GM23338 (cell line): Measurements from ENCODE around the gene PTPRO.

ENCODE experiments used
- CREB1 ChIP-seq: fragments of 250-450 bp; sonication (Bioruptor Pico); IDR thresholded peaks from 2 replicates; pipeline ENCODE4 v1.5.0; 2020; ENCODE audit warnings: low read depth, mild to moderate bottlenecking, moderate library complexity
- EZH2 ChIP-seq: fragments of 200-600 bp; sonication (generic); IDR thresholded peaks from one replicate; pipeline ENCODE4 v1.8.0; 2017; ENCODE audit warnings: antibody characterized with exemption, mild to moderate bottlenecking, low read depth; ENCODE audit not compliant: unreplicated experiment
- EZH2phosphoT487 ChIP-seq: fragments of 200-600 bp; sonication (generic); IDR thresholded peaks from one replicate; pipeline ENCODE4 v1.8.1; 2018; ENCODE audit warnings: antibody characterized with exemption; ENCODE audit not compliant: unreplicated experiment
- JUNB ChIP-seq: IDR thresholded peaks from one replicate; pipeline ENCODE4 v1.6.1; 2016; ENCODE audit warnings: antibody characterized with exemption; ENCODE audit not compliant: unreplicated experiment
- POLR2AphosphoS5 ChIP-seq: IDR thresholded peaks from 2 replicates; pipeline ENCODE4 v1.6.1; 2016; ENCODE audit warnings: antibody characterized with exemption, low read depth
- STAT1 ChIP-seq: IDR thresholded peaks from one replicate; pipeline ENCODE4 v1.6.1; 2016; ENCODE audit warnings: antibody characterized with exemption; ENCODE audit not compliant: unreplicated experiment
- ZNF114 ChIP-seq: fragments of 250-450 bp; sonication (Bioruptor Pico); IDR thresholded peaks from 2 replicates; pipeline ENCODE4 v1.5.0; 2020; ENCODE audit warnings: mild to moderate bottlenecking, moderate library complexity
- ZNF331 ChIP-seq: fragments of 250-450 bp; sonication (Bioruptor Pico); IDR thresholded peaks from 2 replicates; pipeline ENCODE4 v1.5.0; 2020; ENCODE audit warnings: low read depth, mild to moderate bottlenecking, moderate library complexity
- TF ChIP-seq, protein P1 (sequence below), 2 experiments: fragments of 200-600 bp in 1 of 2; sonication (generic) in 1 of 2; conservative IDR thresholded peaks; 2 replicates each; pipeline versions ENCODE4 v1.5.1 to v1.6.1; 2016 to 2017; ENCODE audit warnings: antibody characterized with exemption in 2 of 2, low read depth in 2 of 2, mild to moderate bottlenecking in 2 of 2, moderate library complexity in 1 of 2
- TF ChIP-seq, protein P2 (sequence below): IDR thresholded peaks from one replicate; pipeline ENCODE4 v1.6.1; 2018; ENCODE audit warnings: antibody characterized with exemption; ENCODE audit not compliant: unreplicated experiment
- TF ChIP-seq, protein P3 (sequence below): IDR thresholded peaks from 2 replicates; pipeline ENCODE4 v1.6.1; 2016; ENCODE audit warnings: antibody characterized with exemption
- TF ChIP-seq, protein P4 (sequence below): fragments of 250-450 bp; sonication (Bioruptor Pico); IDR thresholded peaks from 2 replicates; pipeline ENCODE4 v1.5.0; 2020; ENCODE audit warnings: mild to moderate bottlenecking, moderate library complexity

DNA sequence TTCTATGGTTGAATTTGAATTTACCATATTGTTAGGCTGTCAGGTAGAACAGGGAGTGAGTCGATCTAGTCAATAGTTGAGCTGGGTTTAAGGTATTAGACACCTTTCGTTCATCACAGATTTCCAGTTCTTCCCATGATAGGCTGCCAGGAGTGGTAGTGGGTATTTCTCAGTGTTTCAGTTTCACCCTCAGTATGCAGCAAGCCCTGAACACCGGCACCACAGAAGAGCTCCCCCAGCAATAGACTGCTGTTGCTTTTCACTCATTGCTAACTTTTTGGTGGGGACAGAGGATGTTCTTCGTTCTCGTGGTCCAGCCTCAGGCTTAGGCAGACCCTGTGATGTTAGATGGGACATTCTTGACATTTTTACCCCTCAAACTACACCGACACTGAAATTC is 164.6 kb downstream of the PTPRO start:
- TF ChIP-seq, protein P1, sequence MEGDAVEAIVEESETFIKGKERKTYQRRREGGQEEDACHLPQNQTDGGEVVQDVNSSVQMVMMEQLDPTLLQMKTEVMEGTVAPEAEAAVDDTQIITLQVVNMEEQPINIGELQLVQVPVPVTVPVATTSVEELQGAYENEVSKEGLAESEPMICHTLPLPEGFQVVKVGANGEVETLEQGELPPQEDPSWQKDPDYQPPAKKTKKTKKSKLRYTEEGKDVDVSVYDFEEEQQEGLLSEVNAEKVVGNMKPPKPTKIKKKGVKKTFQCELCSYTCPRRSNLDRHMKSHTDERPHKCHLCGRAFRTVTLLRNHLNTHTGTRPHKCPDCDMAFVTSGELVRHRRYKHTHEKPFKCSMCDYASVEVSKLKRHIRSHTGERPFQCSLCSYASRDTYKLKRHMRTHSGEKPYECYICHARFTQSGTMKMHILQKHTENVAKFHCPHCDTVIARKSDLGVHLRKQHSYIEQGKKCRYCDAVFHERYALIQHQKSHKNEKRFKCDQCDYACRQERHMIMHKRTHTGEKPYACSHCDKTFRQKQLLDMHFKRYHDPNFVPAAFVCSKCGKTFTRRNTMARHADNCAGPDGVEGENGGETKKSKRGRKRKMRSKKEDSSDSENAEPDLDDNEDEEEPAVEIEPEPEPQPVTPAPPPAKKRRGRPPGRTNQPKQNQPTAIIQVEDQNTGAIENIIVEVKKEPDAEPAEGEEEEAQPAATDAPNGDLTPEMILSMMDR (conservative IDR thresholded peaks at IDR 0.05; ENCODE audit: low read depth in 2 of 2): no peak
- no peak for TF ChIP-seq EZH2
- no peak for TF ChIP-seq JUNB
- TF ChIP-seq, protein P2, sequence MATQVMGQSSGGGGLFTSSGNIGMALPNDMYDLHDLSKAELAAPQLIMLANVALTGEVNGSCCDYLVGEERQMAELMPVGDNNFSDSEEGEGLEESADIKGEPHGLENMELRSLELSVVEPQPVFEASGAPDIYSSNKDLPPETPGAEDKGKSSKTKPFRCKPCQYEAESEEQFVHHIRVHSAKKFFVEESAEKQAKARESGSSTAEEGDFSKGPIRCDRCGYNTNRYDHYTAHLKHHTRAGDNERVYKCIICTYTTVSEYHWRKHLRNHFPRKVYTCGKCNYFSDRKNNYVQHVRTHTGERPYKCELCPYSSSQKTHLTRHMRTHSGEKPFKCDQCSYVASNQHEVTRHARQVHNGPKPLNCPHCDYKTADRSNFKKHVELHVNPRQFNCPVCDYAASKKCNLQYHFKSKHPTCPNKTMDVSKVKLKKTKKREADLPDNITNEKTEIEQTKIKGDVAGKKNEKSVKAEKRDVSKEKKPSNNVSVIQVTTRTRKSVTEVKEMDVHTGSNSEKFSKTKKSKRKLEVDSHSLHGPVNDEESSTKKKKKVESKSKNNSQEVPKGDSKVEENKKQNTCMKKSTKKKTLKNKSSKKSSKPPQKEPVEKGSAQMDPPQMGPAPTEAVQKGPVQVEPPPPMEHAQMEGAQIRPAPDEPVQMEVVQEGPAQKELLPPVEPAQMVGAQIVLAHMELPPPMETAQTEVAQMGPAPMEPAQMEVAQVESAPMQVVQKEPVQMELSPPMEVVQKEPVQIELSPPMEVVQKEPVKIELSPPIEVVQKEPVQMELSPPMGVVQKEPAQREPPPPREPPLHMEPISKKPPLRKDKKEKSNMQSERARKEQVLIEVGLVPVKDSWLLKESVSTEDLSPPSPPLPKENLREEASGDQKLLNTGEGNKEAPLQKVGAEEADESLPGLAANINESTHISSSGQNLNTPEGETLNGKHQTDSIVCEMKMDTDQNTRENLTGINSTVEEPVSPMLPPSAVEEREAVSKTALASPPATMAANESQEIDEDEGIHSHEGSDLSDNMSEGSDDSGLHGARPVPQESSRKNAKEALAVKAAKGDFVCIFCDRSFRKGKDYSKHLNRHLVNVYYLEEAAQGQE: no peak
- no peak for TF ChIP-seq POLR2AphosphoS5
- no peak for TF ChIP-seq ZNF331 (CRISPR knock-in tag)
- no peak for TF ChIP-seq EZH2phosphoT487
- TF ChIP-seq CREB1 (CRISPR knock-in tag): no peak
- TF ChIP-seq, protein P3, sequence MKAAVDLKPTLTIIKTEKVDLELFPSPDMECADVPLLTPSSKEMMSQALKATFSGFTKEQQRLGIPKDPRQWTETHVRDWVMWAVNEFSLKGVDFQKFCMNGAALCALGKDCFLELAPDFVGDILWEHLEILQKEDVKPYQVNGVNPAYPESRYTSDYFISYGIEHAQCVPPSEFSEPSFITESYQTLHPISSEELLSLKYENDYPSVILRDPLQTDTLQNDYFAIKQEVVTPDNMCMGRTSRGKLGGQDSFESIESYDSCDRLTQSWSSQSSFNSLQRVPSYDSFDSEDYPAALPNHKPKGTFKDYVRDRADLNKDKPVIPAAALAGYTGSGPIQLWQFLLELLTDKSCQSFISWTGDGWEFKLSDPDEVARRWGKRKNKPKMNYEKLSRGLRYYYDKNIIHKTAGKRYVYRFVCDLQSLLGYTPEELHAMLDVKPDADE: no peak
- TF ChIP-seq STAT1: no peak
- no peak for TF ChIP-seq ZNF114 (CRISPR knock-in tag)
- TF ChIP-seq, protein P4, sequence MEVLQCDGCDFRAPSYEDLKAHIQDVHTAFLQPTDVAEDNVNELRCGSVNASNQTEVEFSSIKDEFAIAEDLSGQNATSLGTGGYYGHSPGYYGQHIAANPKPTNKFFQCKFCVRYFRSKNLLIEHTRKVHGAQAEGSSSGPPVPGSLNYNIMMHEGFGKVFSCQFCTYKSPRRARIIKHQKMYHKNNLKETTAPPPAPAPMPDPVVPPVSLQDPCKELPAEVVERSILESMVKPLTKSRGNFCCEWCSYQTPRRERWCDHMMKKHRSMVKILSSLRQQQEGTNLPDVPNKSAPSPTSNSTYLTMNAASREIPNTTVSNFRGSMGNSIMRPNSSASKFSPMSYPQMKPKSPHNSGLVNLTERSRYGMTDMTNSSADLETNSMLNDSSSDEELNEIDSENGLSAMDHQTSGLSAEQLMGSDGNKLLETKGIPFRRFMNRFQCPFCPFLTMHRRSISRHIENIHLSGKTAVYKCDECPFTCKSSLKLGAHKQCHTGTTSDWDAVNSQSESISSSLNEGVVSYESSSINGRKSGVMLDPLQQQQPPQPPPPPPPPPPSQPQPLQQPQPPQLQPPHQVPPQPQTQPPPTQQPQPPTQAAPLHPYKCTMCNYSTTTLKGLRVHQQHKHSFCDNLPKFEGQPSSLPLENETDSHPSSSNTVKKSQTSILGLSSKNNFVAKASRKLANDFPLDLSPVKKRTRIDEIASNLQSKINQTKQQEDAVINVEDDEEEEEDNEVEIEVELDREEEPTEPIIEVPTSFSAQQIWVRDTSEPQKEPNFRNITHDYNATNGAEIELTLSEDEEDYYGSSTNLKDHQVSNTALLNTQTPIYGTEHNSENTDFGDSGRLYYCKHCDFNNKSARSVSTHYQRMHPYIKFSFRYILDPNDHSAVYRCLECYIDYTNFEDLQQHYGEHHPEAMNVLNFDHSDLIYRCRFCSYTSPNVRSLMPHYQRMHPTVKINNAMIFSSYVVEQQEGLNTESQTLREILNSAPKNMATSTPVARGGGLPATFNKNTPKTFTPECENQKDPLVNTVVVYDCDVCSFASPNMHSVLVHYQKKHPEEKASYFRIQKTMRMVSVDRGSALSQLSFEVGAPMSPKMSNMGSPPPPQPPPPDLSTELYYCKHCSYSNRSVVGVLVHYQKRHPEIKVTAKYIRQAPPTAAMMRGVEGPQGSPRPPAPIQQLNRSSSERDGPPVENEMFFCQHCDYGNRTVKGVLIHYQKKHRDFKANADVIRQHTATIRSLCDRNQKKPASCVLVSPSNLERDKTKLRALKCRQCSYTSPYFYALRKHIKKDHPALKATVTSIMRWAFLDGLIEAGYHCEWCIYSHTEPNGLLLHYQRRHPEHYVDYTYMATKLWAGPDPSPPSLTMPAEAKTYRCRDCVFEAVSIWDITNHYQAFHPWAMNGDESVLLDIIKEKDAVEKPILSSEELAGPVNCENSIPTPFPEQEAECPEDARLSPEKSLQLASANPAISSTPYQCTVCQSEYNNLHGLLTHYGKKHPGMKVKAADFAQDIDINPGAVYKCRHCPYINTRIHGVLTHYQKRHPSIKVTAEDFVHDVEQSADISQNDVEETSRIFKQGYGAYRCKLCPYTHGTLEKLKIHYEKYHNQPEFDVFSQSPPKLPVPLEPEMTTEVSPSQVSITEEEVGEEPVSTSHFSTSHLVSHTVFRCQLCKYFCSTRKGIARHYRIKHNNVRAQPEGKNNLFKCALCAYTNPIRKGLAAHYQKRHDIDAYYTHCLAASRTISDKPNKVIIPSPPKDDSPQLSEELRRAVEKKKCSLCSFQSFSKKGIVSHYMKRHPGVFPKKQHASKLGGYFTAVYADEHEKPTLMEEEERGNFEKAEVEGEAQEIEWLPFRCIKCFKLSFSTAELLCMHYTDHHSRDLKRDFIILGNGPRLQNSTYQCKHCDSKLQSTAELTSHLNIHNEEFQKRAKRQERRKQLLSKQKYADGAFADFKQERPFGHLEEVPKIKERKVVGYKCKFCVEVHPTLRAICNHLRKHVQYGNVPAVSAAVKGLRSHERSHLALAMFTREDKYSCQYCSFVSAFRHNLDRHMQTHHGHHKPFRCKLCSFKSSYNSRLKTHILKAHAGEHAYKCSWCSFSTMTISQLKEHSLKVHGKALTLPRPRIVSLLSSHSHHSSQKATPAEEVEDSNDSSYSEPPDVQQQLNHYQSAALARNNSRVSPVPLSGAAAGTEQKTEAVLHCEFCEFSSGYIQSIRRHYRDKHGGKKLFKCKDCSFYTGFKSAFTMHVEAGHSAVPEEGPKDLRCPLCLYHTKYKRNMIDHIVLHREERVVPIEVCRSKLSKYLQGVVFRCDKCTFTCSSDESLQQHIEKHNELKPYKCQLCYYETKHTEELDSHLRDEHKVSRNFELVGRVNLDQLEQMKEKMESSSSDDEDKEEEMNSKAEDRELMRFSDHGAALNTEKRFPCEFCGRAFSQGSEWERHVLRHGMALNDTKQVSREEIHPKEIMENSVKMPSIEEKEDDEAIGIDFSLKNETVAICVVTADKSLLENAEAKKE: no peak
